ENCODE measurements around the gene FAM177B.

Gene FAM177B

GRCh38 chr1:222788402-222789156, 51.6 kb downstream of the FAM177B start:
- Histone ChIP-seq H3K4me2 (ENCODE audit: low read length) (no peak overlapping the region), H3K9me3 (replicated peaks; ENCODE audit: low read length) (no peaks in the 10 kb centered on the region), H3K4me1 (ENCODE audit: control insufficient read depth, insufficient read depth, low read length) (no peaks in the 10 kb centered on the region), H3K27me3 (ENCODE audit: control insufficient read depth, insufficient read depth, low read length) (peaks cover 11% of the 10 kb centered on the region), H3K36me3 (ENCODE audit: insufficient read depth, low read length) (no peaks in the 10 kb centered on the region), H3K9ac (ENCODE audit: low read depth, low read length) (no peak overlapping the region), H3K4me3 (ENCODE audit: low read length) (no peak overlapping the region)

GRCh38 chr1:222790115-222790514, 53.1 kb downstream of the FAM177B start:
- Histone ChIP-seq H3K4me3 (ENCODE audit: low read length) (no peak overlapping the region), H3K9me3 (replicated peaks; ENCODE audit: low read length) (no peaks in the 10 kb centered on the region), H3K27me3 (ENCODE audit: control insufficient read depth, insufficient read depth, low read length) (no peaks in the 10 kb centered on the region), H3K36me3 (ENCODE audit: insufficient read depth, low read length) (no peaks in the 10 kb centered on the region), H3K4me1 (ENCODE audit: control insufficient read depth, insufficient read depth, low read length) (no peaks in the 10 kb centered on the region), H3K9ac (ENCODE audit: low read depth, low read length) (no peak overlapping the region), H3K4me2 (ENCODE audit: low read length) (no peak overlapping the region)

GRCh38 chr1:222790520-222790919, 53.5 kb downstream of the FAM177B start:
- Histone ChIP-seq H3K4me3 (ENCODE audit: low read length) (no peak overlapping the region), H3K9me3 (replicated peaks; ENCODE audit: low read length) (no peaks in the 10 kb centered on the region), H3K36me3 (ENCODE audit: insufficient read depth, low read length) (no peaks in the 10 kb centered on the region), H3K4me2 (ENCODE audit: low read length) (no peak overlapping the region), H3K9ac (ENCODE audit: low read depth, low read length) (no peak overlapping the region), H3K4me1 (ENCODE audit: control insufficient read depth, insufficient read depth, low read length) (no peaks in the 10 kb centered on the region), H3K27me3 (ENCODE audit: control insufficient read depth, insufficient read depth, low read length) (no peaks in the 10 kb centered on the region)

GRCh38 chr1:222791006-222791710, 54.2 kb downstream of the FAM177B start:
- Histone ChIP-seq H3K4me3 (ENCODE audit: low read length) (no peak overlapping the region), H3K9ac (ENCODE audit: low read depth, low read length) (no peak overlapping the region), H3K27me3 (ENCODE audit: control insufficient read depth, insufficient read depth, low read length) (no peaks in the 10 kb centered on the region), H3K4me1 (ENCODE audit: control insufficient read depth, insufficient read depth, low read length) (no peaks in the 10 kb centered on the region), H3K36me3 (ENCODE audit: insufficient read depth, low read length) (no peaks in the 10 kb centered on the region), H3K9me3 (replicated peaks; ENCODE audit: low read length) (no peaks in the 10 kb centered on the region), H3K4me2 (ENCODE audit: low read length) (no peak overlapping the region)

GRCh38 chr1:222792744-222793143, 55.7 kb downstream of the FAM177B start:
- no peak overlapping the region for H3K9ac ChIP-seq (ENCODE audit: low read depth, low read length)
- no peaks in the 10 kb centered on the region for H3K27me3 ChIP-seq (ENCODE audit: control insufficient read depth, insufficient read depth, low read length)
- H3K9me3 ChIP-seq (replicated peaks; ENCODE audit: low read length), result no peaks in the 10 kb centered on the region
- no peaks in the 10 kb centered on the region for H3K36me3 ChIP-seq (ENCODE audit: insufficient read depth, low read length)
- H3K4me1 ChIP-seq (ENCODE audit: control insufficient read depth, insufficient read depth, low read length), result no peaks in the 10 kb centered on the region
- H3K4me2 ChIP-seq (ENCODE audit: low read length), result no peak overlapping the region
- no peak overlapping the region for H3K4me3 ChIP-seq (ENCODE audit: low read length)

- H3K9me3 ChIP-seq (replicated peaks; ENCODE audit: low read length), result no peaks in the 10 kb centered on the region
- H3K4me2 ChIP-seq (ENCODE audit: low read length), result no peak overlapping the region
- no peak overlapping the region for H3K9ac ChIP-seq (ENCODE audit: low read depth, low read length)
- no peak overlapping the region for H3K4me3 ChIP-seq (ENCODE audit: low read length)
- no peaks in the 10 kb centered on the region for H3K4me1 ChIP-seq (ENCODE audit: control insufficient read depth, insufficient read depth, low read length)
- H3K36me3 ChIP-seq (ENCODE audit: insufficient read depth, low read length), result no peaks in the 10 kb centered on the region
- no peaks in the 10 kb centered on the region for H3K27me3 ChIP-seq (ENCODE audit: control insufficient read depth, insufficient read depth, low read length)
Observed at GRCh38 chr1:222794656-222795474, 57.9 kb downstream of the FAM177B start.

GRCh38 chr1:222798116-222798515, 61.1 kb downstream of the FAM177B start:
- H3K4me2 ChIP-seq (ENCODE audit: low read length), result no peak overlapping the region
- no peaks in the 10 kb centered on the region for H3K36me3 ChIP-seq (ENCODE audit: insufficient read depth, low read length)
- no peak overlapping the region for H3K4me3 ChIP-seq (ENCODE audit: low read length)
- no peaks in the 10 kb centered on the region for H3K27me3 ChIP-seq (ENCODE audit: control insufficient read depth, insufficient read depth, low read length)
- no peak overlapping the region for H3K9ac ChIP-seq (ENCODE audit: low read depth, low read length)
- no peaks in the 10 kb centered on the region for H3K4me1 ChIP-seq (ENCODE audit: control insufficient read depth, insufficient read depth, low read length)
- no peaks in the 10 kb centered on the region for H3K9me3 ChIP-seq (replicated peaks; ENCODE audit: low read length)

GRCh38 chr1:222798975-222799374, 62.0 kb downstream of the FAM177B start:
- no peaks in the 10 kb centered on the region for H3K36me3 ChIP-seq (ENCODE audit: insufficient read depth, low read length)
- no peaks in the 10 kb centered on the region for H3K4me1 ChIP-seq (ENCODE audit: control insufficient read depth, insufficient read depth, low read length)
- no peak overlapping the region for H3K4me2 ChIP-seq (ENCODE audit: low read length)
- H3K9ac ChIP-seq (ENCODE audit: low read depth, low read length), result no peak overlapping the region
- no peaks in the 10 kb centered on the region for H3K27me3 ChIP-seq (ENCODE audit: control insufficient read depth, insufficient read depth, low read length)
- no peak overlapping the region for H3K4me3 ChIP-seq (ENCODE audit: low read length)
- H3K9me3 ChIP-seq (replicated peaks; ENCODE audit: low read length), result no peaks in the 10 kb centered on the region

All from skeletal muscle satellite cell (primary cell).